B cell (primary cell): Measurements from ENCODE around the gene FOXN1.

Source experiments
- CTCF ChIP-seq: fragments of 200-600 bp; IDR thresholded peaks from one replicate; pipeline ENCODE4 v1.8.0; 2022; ENCODE audit warnings: antibody characterized with exemption, mild to moderate bottlenecking
- EZH2 ChIP-seq: IDR thresholded peaks from 2 replicates; pipeline ENCODE4 v1.6.1; 2012; ENCODE audit warnings: borderline replicate concordance, low read depth, mild to moderate bottlenecking, moderate library complexity, low read length; ENCODE audit not compliant: insufficient read depth, poor library complexity, severe bottlenecking

- TF ChIP-seq CTCF: no peak
- no peak for TF ChIP-seq EZH2
Observed at GRCh38 chr17:28585851-28586250, 79.7 kb downstream of the FOXN1 start.
